CD4-positive, alpha-beta T cell treated with Interleukin-2 at 100 ng/mL for 4 hours (primary cell): ENCODE measurements around the gene FITM2.
"Not testable (repeated sequence)": the region's sequence is repeated elsewhere in the genome, so short reads cannot be mapped to it uniquely, and the experiment has no call there.

Experiments
- DNase-seq: peaks from one replicate; pipeline ENCODE4 v3.0.0-alpha.2; 2020; ENCODE audit warnings: low spot score

The FITM2 gene

DNA sequence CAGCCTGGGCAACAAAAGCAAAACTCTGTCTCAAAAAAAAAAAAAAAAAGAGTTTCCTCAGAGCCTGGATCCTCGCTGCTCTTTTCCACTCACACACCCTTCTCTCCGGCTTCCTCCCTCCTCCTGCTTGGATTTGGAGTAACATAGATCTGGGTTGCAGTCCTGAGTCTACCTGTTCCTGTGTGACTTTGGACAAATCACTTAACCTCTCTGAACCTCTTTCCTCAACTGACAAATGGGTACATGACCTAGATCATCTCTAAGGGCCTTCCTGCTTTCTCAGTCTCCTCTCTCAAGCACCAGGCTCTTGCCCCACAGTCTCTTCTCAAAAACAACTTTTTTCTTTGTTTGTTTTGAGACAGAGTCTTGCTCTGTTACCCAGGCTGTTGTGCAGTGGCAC lies 20.2 kb upstream of the FITM2 start:
- no peak for DNase-seq

DNA sequence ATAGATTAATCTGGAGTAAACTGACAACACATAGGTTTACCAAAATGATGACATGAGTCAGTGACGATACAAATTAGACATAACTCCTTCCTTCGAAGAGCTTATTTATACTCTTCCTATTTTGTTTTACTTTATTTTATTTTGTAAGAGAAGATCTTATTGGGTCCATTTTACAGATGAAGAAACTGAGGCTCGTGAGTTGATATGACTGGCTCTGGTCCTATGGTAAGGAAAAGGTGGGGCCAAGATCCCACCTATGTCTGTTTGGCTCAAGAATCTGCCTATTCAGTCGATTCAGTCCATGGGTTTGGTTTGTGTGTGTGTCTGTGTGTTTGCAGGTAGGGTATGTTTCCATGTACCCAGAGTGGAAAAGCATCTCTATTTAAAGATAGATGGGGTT lies 17.4 kb upstream of the FITM2 start:
- no peak for DNase-seq

DNA sequence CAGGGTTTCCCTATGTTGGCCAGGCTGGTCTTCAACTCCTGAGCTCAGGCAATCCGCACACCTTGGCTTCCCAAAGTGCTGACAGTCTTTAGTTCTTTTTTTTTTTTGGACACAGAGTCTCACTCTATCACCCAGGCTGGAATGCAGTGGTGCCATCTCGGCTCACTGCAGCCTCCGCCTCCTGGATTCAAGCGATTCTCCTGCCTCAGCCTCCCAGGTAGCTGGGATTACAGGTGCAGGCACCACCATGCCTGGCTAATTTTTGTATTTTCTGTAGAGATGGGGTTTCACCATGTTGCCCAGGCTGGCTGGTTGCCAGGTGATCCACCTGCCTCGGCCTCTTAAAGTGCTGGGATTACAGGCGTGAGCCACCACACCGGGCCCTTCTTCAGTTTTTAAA lies 16.7 kb upstream of the FITM2 start:
- not testable (repeated sequence) for DNase-seq

DNA sequence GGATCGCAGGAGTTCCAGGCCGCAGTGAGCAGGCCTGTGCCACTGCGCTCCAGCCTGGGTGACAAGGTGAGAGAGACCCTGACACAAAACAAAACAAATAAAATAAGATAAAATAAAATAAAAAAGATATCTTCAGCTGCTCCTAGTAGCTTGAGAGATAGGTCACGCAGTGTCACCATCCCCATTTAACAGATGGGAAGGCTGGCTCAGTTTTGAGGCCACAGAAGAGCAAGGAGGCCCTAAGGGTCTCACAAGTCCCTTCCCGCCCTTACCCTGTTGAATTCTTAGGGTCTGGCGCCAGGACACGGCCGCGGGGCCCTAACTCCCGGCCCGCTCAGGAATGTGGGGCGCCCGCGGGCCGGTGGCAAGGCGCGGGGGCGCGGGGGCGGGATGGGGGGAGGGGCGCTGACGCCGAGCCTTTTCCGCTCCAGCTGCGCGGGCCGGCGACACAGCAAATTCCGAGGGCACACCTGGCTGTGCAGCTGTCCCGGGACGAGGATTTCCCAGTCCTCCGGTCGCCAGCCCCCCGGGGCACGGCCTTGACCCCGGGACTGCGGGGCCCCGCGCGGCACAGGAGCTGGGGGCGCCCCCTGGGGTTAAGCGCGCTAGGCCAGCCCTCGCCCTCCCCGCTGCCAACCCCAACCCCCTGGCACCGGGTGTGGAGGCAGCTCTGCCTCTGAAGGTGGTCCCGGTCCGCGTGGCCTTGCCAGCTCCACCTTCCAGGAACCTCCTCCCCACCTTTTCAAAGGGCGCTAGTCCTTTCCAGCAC lies 15.6 kb upstream of the FITM2 start:
- DNase-seq: no peak

DNA sequence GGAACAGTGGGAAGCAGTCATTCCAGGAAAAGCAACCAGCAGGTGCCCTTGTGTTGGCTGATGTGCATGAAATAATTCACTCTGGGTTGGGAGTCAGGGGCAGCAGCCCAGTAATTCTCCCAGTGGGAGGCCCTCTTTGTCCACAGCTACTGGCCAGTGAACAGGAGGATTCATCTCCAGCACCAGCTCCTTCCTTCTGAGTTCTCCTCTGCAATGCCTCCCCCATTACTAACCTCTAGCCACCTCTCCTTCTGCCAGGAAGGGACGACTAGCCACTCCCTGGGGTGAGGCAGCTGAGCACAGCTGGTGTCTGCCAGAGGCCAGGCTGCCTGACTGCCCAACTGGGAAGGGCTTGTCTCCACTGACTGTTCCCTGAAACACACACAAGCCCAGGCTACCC lies 13.3 kb upstream of the FITM2 start:
- DNase-seq: no peak

DNA sequence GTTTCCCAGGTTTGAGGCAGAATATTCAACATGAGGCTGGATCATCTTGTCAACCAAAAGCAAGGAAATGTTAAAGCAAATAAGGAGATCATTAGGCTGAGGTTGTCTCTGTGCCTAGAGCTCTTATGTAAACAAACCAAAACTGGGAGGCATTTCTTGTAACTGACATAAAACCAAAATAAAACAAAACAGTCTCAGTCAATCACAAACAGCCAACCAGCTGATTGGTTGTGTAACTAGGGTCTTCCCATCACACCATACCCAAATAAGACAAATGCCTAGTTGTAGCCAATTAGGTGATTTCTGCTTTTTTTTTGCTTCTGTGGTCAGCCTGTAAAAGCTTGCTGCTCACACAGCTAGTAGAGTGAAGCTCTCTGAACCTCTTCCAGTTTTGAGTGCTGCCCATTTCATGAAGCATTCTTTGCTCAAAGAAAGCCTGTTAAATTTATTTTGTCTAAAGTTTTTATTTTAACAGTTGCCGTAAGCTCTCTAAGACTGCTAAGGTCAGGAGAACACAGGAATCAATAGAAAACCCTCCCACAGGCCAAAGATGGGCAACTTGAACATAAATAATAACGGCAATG lies 8.9 kb upstream of the FITM2 start:
- DNase-seq: no peak

DNA sequence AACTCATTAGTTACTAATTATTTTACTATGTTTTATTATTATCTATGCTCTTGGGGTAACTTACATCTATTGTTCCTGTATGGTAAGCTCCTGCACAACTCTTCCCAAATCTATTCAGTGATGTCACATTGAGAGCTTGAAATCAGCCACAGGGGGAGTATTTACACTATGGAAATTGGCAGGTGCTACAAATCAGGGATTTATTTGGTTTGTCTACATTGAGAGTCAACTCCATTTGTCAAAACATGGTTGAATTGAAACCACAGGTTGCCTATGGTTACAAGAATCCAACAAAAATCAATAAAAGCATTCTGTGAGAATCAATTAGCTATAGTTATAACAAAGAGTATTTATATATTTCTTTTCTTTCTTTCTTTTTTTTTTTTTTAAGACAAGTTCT lies 3.9 kb upstream of the FITM2 start:
- no peak for DNase-seq

DNA sequence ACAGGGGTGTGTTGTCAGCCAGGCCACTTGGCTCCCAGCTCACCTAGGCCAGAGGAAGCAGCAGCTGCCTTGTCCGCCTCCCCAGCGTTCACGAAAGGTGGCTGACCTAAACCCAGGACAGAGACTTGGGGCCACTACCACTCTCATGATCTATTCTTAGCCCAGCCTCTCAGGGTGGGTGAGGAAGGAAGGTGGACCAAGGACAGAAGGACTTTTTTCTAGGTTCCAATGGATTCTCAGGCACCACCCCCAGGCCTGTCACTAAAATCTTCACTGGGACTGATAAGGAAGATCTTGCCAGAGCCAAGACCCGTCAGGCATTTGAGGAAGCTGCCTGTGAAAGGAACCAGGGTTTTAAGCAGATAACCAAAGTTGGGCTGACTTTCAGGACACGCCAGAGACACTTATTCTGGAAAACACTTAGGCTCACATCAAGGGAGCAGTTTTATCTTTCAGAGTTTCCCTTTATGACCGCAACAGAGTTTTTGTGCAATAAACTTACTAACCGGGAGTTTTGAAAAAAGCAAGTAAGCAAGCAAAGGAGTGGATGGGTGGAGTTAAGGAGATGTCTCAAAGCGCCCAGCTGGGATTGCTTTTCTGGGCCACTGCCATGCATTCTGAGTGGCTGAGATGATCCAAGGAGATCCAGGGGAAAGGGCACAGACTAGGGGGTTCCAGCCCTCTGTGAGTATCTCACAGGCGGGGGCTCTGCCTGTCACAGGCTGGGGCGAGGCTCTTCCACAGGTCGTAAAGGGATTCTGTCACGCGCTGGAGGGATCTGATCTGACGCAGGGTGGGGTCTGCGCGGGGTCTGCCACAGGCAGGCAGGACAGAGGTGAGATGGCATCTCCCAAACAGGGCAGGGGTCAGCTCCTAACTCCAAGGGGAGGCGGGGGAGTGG lies 989 bp downstream of the FITM2 start:
- peak; percentile 3 for DNase-seq

DNA sequence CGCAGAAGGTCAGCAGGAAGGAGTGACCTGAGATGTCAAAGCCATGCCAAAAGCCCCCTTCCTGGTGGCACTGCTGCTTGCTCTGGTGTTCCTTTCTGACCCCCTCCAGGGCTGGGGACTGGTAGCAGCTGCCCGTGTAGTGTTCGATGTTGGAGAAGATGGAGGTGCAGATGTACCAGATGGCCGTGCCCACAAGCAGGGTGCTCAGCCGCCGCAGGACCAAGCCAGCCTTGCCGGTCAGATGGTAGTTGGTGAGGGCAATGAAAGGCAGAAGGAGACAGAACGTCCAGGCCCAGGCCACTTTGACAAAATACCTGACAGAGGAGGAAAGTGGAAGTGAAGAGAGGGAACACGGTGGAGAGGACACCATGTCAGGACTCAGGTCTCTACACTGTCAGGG lies 4.1 kb downstream of the FITM2 start:
- no peak for DNase-seq

DNA sequence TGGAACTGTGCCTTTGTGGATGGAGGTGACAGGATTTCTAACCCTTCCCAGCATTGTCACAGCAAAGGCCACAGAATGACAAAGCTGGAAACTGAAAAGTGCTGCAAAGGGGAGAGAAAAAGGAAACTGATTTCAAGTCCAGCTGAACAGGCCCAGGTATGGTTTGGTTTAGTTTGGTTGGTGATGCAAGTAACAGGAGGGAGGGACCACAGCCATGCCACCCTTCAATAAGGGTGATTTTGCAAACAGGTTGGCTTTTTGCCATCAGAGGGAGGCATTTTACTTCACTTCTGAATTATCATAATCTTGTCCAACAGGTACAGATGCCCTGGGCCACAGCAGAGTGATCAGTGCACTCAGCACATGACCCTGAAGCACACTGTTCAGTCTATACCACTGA lies 6.6 kb downstream of the FITM2 start:
- no peak for DNase-seq

DNA sequence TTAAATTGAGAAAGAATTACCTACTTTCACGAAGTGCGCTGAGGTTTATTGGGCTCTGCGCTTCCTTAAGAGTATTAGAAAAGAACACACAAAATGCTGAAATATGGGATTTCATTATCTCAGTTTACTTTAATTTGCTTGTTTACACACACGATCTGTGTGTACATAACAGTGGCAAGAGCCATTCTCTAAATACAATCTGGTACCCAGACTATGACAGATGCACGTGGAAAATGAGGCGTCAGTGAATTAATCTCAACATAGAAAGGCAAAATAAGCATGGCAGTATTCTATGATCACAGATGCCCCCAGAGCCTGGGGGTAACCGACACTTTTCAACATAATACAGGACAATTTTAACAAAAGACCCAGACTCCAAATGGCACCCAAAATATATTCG lies 8.3 kb downstream of the FITM2 start:
- DNase-seq: no peak

DNA sequence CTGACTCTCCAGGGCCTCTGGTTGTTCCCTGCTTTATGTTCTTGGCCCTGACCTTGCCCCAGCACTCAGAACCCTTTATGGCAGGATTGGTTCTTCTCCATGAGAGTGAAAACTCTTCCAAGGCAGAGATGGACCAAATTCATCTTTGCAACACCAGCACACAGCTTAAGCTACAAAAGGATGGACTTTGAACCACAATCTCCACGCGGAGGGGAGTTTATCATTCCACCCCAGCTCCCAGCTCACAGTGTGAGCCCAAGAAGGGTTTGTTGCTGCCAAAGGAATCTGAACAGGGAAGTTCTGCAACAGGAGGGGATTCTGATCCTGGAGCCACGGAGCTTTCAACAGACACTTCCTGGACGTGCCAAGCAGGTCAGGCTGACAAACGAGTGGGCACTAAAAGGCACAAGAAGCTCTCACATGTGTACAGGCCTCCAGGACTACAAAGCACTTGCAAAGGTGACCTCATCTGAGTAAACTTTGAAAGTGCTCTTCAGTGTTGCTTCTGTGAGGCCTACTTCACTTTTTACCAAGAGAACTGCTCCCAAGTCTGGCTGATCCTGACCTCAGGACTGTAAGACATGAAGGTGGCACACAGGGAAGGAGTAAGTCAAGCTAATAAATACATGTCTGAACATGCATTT lies 8.9 kb downstream of the FITM2 start:
- no peak for DNase-seq

DNA sequence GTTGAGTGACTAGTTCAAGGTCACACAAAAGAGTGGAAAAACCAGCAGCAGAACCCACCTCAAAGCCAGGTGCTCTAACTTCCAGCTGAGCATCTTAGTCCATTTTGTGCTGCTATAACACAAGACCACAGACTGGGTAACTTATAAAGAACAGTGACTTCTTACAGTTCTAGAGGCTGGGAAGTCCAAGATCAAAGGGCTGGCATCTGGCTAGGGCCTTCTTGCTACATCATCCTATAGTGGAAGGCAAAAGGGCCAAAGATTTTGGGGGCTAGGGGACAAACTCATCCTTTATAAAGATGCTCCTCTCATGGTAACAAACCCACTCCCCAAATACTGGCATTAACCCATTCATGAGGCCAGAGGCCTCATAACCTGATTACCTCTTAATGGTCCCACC lies 9.7 kb downstream of the FITM2 start:
- no peak for DNase-seq

DNA sequence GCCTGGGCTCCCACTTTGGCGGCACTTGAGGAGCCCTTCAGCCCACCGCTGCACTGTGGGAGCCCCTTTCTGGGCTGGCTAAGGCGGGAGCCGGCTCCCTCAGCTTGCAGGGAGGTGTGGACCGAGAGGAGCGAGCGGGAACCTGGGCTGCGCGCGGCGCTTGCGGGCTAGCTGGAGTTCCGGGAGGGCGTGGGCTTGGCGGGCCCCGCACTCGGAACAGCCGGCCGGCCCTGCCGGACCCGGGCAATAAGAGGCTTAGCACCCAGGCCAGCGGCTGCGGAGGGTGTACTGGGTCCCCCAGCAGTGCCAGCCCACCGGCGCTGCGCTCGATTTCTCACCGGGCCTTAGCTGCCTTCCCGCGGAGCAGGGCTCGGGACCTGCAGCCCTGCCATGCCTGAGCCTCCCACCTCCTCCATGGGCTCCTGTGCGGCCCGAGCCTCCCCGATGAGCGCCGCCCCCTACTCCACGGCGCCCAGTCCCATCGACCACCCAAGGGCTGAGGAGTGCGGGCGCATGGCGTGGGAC lies 11.9 kb downstream of the FITM2 start:
- DNase-seq: not testable (repeated sequence)

DNA sequence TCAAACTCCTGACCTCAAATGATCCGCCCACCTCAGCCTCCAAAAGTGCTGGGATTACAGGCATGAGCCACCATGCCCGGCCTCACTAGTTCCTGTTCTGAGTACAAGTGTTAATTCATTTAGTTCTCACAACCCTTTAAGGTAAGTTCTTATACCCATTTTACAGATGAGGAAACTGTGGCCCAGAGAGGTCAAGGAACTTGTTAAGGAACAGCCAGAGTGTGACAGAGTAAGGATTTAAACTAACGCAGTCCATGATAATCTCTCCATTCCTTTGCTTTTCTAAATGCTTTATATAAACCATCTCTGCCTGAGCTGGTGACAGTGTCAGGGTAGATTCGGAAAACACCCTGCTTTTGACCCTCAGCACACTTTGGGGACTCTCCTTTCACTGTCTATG lies 13.3 kb downstream of the FITM2 start:
- no peak for DNase-seq

DNA sequence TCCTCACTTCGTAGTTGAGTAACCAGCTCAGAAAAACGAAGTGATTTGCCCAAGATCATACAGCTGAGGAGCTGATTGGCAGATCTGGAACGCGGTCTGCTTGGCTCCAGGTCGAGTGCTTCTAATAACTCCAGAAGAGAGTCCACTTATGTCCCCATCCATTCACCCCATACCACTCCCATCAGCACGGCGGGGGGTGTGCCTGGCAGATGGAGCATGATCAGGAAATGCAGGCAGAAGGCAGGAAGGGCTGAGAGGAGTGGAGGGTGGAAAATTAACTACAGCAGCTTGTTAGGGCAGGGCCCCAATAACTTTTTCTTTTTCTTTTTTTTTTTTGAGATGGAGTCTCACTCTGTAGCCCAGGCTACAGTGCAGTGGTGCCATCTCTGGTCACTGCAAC lies 15.0 kb downstream of the FITM2 start:
- DNase-seq: no peak

DNA sequence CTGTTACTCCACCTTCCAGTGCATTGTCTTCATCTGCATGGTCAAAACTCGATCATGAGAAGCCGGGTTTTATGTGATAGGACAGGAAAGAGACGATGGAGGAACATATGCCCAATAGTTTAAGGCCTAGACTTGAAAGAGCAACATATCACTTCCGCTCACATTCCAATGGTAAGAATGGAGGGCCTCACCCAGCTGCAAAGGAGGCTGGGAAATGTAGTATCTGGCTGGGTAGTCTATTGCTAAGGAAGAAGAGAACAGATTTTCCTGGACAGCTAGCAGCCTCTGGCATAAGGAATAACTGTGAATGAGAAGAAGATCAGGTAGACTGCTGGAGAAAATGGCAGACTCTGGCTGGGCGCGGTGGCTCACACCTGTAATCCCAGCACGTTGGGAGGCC lies 19.2 kb downstream of the FITM2 start:
- no peak for DNase-seq

DNA sequence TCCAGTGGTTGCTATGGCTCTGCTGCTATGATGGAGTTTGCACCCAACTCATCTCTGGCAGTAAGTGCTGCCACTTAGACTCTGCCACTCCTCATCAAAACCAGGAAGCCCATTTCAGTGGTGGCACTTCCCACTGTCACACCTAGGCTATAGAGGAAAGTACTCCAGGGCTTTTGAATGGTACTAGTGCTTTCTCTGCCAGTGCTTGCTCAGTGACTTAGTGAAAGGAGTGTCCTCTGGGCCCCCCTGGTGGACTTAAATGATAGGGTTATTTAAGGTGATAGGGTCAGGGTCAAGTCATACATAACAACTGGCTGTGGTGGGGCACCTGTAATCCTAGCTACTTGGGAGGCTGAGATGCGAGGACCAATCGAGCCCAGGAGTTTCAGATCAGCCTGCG lies 22.8 kb downstream of the FITM2 start:
- peak; percentile 1 for DNase-seq

DNA sequence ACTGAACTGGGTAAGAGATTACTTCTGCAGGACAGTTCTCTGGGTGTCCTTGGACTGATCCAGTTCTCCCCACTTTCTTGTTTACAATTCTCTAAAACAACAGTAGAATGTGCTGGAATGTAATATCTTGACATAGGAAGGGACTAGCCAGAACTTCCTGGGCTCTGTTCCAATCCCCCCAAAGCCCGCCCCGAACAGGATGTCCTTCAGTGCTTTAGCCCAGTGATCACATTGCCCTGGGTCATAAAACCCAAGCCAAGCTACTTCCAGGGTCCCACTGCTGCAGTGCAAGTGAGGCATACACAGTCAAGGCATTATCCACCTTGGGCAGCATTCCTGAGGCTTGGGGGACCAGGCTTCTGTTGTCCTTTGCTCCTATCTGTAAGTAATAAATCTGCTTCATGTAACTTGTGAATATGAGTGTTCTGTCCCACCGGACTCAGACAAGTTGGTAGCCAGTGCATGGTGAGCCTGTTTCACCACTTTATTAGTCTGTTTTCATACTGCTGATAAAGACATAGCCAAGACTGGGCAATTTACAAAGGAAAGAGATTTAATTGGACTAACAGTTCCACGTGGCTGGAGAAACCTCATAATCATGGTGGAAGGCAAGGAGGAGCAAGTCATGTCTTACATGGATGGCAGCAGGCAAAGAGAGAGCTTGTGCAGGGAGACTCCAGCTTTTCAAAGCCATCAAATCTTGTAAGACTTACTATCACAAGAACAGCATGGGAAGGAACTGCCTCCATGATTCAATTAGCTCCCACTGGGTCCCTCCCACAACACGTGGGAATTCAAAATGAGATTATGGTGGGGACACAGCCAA lies 23.5 kb downstream of the FITM2 start:
- no peak for DNase-seq

DNA sequence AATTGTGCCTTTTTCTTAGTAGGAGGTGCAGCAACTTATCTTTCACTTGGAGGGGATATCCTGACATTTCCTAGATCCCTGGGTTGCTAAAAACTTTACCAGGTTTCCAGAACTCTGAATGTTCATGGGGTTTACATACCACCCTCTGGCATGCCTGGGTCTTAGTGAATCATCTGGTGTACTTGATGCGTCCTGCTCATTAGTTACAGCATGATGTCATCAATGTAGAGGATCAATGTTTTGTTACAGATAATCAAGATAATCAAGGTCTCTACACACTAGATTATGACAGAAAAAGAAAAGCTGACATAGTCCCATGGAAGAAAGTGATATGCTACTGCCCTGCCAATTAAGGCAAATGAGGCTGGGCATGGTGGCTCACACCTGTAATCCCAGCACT lies 27.0 kb downstream of the FITM2 start:
- no peak for DNase-seq

DNA sequence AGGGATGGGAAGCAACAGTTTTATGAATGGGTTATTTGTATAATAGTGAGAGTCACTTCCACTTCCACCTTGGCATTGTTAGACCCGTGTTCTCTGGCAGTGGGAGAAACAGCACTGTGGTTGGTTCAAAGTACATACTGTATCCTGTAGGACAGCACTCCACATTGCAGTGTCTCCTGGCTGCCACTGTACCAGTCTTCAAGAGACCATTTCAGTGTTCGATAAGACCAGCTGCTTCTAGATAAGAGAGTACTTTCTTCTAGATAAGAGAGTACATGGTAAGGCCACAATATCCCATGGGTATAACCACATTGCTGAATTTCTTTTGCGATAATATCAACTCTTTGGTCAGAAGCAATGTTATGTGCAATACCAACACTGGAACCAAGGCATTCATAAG lies 28.8 kb downstream of the FITM2 start:
- no peak for DNase-seq

DNA sequence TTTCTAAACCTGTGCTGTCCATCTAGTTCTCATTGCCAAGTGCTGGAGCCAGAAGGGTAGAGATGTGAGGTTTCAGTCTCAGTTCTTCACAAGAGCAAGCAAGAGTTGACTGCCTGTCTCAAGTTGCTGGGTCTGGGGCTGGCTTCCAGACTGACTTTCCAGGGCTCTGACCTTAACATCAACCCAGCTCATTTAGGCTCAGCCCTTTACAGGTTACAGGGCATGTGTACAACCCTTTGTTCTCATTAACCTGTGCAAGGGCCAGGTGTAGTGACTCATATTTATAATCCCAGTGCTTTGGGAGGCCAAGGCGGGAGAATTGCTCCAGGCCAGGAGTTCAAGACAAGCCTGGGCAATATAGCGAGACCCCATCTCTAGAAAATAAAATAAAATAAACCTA lies 30.6 kb downstream of the FITM2 start:
- DNase-seq: no peak
